ENCODE measurements around the gene SLC10A3.

SLC10A3 gene, protein sequence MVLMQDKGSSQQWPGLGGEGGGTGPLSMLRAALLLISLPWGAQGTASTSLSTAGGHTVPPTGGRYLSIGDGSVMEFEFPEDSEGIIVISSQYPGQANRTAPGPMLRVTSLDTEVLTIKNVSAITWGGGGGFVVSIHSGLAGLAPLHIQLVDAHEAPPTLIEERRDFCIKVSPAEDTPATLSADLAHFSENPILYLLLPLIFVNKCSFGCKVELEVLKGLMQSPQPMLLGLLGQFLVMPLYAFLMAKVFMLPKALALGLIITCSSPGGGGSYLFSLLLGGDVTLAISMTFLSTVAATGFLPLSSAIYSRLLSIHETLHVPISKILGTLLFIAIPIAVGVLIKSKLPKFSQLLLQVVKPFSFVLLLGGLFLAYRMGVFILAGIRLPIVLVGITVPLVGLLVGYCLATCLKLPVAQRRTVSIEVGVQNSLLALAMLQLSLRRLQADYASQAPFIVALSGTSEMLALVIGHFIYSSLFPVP

GRCh38 chrX:154490414-154491083 is at the start of gene SLC10A3:
Gene SLC10A3, minus strand, starts transcription at chrX:154490629. Its CDS starts 1,689 bp downstream, at chrX:154488940.
- TF ChIP-seq, protein P1, sequence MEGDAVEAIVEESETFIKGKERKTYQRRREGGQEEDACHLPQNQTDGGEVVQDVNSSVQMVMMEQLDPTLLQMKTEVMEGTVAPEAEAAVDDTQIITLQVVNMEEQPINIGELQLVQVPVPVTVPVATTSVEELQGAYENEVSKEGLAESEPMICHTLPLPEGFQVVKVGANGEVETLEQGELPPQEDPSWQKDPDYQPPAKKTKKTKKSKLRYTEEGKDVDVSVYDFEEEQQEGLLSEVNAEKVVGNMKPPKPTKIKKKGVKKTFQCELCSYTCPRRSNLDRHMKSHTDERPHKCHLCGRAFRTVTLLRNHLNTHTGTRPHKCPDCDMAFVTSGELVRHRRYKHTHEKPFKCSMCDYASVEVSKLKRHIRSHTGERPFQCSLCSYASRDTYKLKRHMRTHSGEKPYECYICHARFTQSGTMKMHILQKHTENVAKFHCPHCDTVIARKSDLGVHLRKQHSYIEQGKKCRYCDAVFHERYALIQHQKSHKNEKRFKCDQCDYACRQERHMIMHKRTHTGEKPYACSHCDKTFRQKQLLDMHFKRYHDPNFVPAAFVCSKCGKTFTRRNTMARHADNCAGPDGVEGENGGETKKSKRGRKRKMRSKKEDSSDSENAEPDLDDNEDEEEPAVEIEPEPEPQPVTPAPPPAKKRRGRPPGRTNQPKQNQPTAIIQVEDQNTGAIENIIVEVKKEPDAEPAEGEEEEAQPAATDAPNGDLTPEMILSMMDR (IDR thresholded peaks at IDR 0.05; ENCODE audit: low read depth, low read length, missing control alignments), result no peak
- Histone ChIP-seq H3K27ac (peak within 1 kb of the TSS; percentile 76), H3K4me3 (ENCODE audit: low read depth, low read length) (peak within 1 kb of the TSS; percentile 65), H3K36me3 (replicated peaks) (no peaks in the 10 kb centered on the region), H3K27me3 (replicated peaks) (no peaks in the 10 kb centered on the region)
- in situ Hi-C loops (cut with HindIII; ENCODE audit: low pct_ligation_motif_present, low sequenced_read_pairs), result no loop called here
- peak; percentile 86 for DNase-seq

DNA sequence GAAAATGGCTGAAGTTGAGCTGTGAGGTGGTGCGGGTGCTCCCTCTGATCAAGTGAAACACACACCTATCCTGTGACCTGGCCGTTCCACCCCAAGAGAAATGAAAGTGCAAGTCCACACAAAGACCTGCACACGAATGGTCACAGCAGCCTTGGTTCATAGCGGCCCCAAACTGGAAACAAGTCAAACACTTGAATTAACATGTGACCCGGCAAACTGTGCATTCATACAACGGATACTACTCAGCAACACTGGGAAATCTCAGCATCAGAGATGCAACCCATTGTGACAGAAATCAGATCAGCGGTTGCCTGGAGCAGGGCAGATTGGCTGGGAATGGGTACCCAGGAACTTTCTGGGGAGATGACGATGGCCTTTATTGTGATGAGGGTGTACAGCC is 48.6 kb upstream of the SLC10A3 start:
- no peak for DNase-seq
- no peaks in the 10 kb centered on the region for H3K27me3 ChIP-seq (replicated peaks)
- in situ Hi-C loops (cut with HindIII; ENCODE audit: low pct_ligation_motif_present, low sequenced_read_pairs), result no loop called here
- H3K27ac ChIP-seq, result no peak overlapping the region
- H3K36me3 ChIP-seq (replicated peaks), result peaks cover under 1% of the 10 kb centered on the region
- TF ChIP-seq, protein P1 (IDR thresholded peaks at IDR 0.05; ENCODE audit: low read depth, low read length, missing control alignments), result no peak
- H3K4me3 ChIP-seq (ENCODE audit: low read depth, low read length), result no peak overlapping the region

GRCh38 chrX:154535892-154536291 is 45.5 kb upstream of the SLC10A3 start:
- Histone ChIP-seq H3K27ac (no peak overlapping the region), H3K4me3 (ENCODE audit: low read depth, low read length) (no peak overlapping the region), H3K27me3 (replicated peaks) (no peaks in the 10 kb centered on the region), H3K36me3 (replicated peaks) (peaks cover 9% of the 10 kb centered on the region)
- in situ Hi-C loops (cut with HindIII; ENCODE audit: low pct_ligation_motif_present, low sequenced_read_pairs), result no loop called here
- no peak for DNase-seq
- TF ChIP-seq, protein P1 (IDR thresholded peaks at IDR 0.05; ENCODE audit: low read depth, low read length, missing control alignments), result no peak

DNA sequence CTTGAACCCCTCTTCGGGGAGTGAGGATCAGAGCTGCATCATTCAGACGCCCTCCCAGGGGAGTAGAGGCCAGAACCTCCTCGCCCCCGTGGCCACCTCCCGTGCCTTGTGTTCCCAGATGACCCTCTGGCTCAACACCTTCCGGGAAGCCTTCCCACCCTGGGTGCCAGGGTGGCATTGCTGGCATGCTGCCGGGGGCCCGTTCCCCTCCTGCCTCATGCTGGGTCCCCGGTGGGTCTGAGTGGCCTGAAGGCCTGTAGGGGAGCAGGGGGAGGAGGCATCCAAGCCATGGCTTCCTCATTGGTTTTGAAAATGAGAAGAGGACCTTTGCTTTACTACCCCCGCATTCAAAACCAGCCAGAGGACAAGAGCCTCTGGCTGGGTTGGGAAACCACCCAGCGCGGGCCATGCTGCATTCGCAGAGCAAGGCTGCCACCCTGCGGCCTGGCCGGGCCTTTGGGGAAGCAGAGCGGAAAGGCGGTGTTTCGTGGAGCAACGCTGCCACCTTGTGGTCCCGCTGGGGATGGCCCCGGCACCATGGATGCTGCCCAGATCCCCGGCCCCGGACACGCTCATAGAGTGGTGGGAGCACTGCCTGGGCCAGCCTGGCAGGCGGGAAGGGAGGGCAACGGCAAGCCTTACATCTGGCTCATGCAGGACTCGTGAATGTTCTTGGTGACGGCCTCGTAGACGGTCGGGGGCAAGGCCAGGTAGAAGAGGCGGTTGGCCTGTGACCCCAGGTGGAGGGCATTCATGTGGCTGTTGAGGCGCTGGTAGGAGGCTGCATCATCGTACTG is 44.3 kb upstream of the SLC10A3 start:
- H3K36me3 ChIP-seq (replicated peaks), result peaks cover 9% of the 10 kb centered on the region
- no peaks in the 10 kb centered on the region for H3K27me3 ChIP-seq (replicated peaks)
- in situ Hi-C loops (cut with HindIII; ENCODE audit: low pct_ligation_motif_present, low sequenced_read_pairs), result no loop called here
- H3K4me3 ChIP-seq (ENCODE audit: low read depth, low read length), result no peak overlapping the region
- TF ChIP-seq, protein P1 (IDR thresholded peaks at IDR 0.05; ENCODE audit: low read depth, low read length, missing control alignments), result peak; percentile 97
- DNase-seq, result peak; percentile 63
- H3K27ac ChIP-seq, result no peak overlapping the region

- H3K27ac ChIP-seq, result no peak overlapping the region
- DNase-seq, result no peak
- no peak overlapping the region for H3K4me3 ChIP-seq (ENCODE audit: low read depth, low read length)
- H3K27me3 ChIP-seq (replicated peaks), result no peaks in the 10 kb centered on the region
- TF ChIP-seq, protein P1 (IDR thresholded peaks at IDR 0.05; ENCODE audit: low read depth, low read length, missing control alignments), result no peak
- in situ Hi-C loops (cut with HindIII; ENCODE audit: low pct_ligation_motif_present, low sequenced_read_pairs), result no loop called here
- H3K36me3 ChIP-seq (replicated peaks), result peaks cover 9% of the 10 kb centered on the region
Measured at GRCh38 chrX:154532690-154533089, 42.3 kb upstream of the SLC10A3 start.

Measured in brain microvascular endothelial cell (primary cell).